ENCODE data around the gene MTHFD1L.
"Not testable (repeated sequence)": the region's sequence is repeated elsewhere in the genome, so short reads cannot be mapped to it uniquely, and the experiment has no call there.

MTHFD1L gene

GRCh38 chr6:151018911-151019782 is 153.6 kb downstream of the MTHFD1L start:
- no peak for DNase-seq

GRCh38 chr6:151021896-151022295 is 156.4 kb downstream of the MTHFD1L start:
- no peak for DNase-seq

DNA sequence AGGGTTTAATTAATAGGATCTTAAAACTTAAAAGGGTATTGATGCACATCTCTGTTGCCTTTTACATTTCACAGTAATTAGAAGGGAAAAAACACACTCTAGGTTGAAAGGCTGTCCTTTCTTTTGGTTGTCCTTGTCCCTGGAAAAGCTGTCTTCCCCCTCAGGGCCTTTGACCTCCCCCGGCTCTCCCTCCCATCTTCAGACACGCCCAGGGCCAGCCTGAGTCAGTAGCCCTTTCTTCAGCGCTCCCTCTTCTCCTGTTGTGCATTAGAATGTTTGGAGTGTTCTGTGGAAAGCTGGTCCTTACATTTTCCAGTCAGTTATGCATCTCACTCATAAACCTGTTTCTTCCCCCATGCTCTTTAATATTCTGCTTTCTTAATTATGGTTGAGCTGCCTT is 157.0 kb downstream of the MTHFD1L start:
- no peak for DNase-seq

DNA sequence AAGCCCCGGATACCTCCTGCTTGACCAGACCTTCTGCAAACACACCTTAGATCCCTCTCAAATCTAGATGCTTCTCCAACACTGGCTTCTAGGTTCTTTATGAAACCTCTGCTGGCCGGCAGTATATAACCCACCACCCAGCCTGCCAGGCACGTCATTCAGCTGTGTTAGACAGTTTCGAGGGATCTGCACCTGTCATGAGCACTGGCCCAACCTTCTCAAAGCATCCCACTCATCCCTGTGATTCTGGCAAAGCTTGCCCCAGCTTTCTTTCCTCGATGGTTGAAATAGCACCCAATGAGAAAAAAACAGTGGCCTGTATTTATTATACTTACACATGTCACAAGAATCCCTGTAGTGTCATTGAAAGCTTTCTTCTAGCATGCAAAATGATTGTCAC is 157.8 kb downstream of the MTHFD1L start:
- no peak for DNase-seq

GRCh38 chr6:151024597-151024996 is 159.1 kb downstream of the MTHFD1L start:
- DNase-seq, result no peak

GRCh38 chr6:151025076-151025475 is 159.6 kb downstream of the MTHFD1L start:
- no peak for DNase-seq

DNA sequence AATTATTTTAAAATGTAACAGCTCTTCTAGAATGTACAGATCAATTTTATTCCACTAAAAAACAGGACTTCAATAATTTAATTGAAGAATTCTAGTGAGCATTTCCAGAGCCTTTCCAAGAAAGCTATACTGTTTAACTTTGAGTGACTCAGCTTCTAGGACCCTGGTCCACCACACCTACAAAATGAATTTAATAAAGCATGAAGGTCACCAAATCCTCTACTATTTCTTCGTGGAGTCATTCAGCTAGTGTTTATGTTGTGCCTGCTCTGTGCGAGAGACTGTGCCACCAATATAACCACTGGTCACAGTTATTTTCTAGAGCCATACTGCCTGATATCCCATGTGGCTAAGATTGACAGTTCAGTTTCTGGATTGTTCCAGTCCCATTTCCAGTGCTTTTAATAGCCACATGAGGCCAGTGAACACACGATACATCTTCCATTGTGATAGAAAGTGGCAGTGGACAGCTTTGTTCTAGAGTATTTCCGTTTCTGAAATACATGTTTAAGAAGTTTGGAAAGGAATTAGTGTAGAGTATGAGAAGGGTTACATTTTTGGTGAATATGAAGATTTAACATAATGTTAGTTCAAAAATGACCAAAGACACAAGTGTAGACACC is 160.7 kb downstream of the MTHFD1L start:
- no peak for DNase-seq

GRCh38 chr6:151027295-151027747 is 161.8 kb downstream of the MTHFD1L start:
- no peak for DNase-seq

- peak; percentile 39 for DNase-seq
Observed at GRCh38 chr6:151027936-151028838, 162.7 kb downstream of the MTHFD1L start.

DNA sequence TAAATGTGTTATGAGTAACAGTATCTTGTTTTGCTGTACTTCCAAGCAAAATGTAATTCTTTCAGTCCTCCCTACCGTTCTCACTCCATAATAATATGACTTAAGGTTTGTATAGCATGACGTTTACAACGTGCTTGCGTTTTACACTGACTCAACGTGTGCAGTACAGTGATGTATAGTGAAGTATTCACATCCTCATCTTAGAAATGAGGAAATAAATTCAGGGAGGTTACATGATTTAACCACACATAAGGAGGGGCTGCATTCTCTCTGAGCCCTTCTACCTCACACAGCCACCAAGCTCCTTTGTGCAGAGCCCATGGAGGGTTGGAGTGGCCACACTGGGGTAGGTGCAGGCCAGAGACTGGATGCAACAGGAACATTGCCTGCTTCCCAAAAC is 164.5 kb downstream of the MTHFD1L start:
- DNase-seq, result no peak

DNA sequence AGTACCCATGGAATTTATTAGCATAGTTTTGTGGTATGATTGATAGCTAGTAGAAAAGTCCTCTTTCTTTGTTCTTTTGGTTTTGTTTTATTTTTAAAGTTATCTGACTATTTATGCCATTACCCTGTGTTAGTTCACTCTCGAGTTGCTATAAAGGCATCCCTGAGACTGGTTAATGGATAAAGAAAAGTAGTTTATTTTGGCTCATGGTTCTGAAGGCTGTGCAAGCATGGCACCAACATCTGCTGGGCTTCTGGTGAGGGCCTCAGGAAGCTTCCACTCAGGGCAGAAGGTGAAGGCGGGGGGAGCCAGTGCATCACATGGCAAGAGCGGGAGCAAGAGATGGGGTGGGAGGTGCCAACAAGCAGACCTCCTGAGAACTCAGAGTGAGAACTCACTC is 166.5 kb downstream of the MTHFD1L start:
- no peak for DNase-seq

- DNase-seq, result no peak
Observed at GRCh38 chr6:151034825-151035781, 169.6 kb downstream of the MTHFD1L start.

DNA sequence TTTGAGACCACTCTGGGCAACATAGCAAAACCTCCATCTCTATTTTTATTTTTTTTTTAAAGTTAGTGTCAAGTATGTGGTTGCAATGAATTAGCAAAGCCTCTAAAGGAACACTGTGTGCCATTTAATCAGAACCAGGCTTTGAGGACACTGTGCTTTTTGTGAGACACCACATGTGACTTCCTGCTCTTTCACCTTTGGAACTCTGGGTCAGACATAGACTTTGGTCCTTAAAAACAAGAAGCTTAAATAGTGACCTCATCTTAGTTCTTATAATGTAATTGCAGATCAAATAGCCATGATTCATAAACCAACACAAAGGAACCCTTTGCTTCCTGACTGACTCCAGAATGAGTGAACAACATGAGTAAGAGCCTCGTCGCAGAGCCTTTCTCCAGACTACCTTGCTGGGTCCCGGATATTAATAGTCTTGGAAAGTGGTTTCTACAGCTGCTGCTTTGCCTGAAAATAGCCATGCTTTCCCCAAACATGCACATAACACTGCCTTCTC is 170.8 kb downstream of the MTHFD1L start:
- peak; percentile 26 for DNase-seq

DNA sequence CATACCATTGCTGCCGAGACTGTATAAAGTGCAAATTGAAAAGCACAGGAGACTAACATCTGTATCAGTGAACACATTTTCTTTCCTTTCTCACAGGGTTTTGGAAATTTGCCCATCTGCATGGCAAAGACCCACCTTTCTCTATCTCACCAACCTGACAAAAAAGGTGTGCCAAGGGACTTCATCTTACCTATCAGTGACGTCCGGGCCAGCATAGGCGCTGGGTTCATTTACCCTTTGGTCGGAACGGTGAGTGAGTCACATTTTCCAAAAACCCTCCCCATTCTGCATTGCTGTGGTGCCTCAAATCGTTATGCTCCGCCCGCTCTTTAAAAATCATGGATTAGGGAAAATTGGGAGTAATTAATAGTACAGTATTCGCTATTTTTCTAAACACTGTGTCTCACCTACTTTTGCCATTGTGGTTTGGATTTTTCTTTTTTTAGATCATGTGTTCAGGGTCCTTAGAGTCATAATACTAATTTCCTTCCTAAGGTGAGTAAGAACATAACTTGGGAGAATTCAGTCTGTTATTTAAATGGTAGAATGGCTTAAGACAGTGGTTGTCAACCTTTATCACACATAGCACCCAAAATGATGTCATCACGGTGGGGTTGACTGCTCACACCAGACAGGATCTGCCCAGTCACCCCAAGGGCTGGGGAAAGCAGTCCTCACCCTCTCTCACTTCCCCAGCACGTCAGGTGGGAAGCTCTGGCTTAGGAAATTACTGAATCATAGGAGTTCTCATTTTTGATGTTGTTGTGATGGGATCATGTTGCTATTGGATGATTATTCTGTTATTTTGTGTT is 171.6 kb downstream of the MTHFD1L start:
- DNase-seq, result peak; percentile 82

DNA sequence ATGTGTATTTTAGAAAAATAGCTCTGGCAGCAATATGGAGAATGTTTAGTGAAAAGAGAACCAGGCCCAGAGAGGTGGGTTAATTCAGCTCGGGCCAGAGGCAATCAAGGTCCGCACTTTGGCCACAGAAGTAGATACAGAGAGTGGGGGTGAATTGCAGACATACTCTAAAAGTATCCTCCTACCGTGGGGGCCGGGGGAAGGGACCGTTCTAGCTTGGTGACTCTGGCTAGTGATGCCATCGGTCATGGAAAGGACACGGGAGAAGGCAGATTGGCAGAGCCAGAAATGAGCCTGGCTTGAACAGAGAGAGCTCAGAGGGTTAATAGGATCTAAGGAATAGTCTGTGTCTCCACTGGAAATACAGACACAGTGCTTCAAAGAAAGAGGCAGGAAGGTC is 173.1 kb downstream of the MTHFD1L start:
- DNase-seq, result no peak

GRCh38 chr6:151040888-151041521 is 175.5 kb downstream of the MTHFD1L start:
- DNase-seq, result not testable (repeated sequence)

- DNase-seq, result no peak
Observed at GRCh38 chr6:151041686-151042085, 176.2 kb downstream of the MTHFD1L start.

GRCh38 chr6:151042911-151043330 is 177.4 kb downstream of the MTHFD1L start:
- not testable (repeated sequence) for DNase-seq

DNA sequence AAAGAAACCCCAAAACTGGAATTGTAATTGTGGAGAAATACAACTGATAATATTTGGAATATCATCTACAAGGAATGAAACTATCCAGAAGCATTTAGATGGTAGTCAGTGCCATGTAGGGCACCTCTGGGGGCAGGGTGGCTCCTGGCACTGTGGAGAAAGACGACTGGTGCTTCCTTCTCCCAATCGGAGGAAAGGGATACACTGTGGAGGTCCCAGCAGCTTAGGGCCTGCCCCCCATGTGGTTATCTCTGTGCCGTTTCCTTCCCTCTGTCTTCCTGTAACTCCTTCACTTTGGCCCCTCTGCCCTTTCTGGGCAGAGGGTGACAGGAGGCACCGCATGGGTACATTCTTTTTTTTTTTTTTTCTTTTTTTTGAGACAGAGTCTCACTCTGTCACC is 178.4 kb downstream of the MTHFD1L start:
- no peak for DNase-seq
